Measurements from ENCODE around the gene SPINK5. TPM values are rescaled to one million over a fixed set of nuclear protein-coding genes. Genes with fewer than 3 reads are reported as not detected.

Gene SPINK5
- total and polyA plus RNA-seq, 11 donors, result 0.16 to 2.3 (median 0.54) TPM; not detected in 2

DNA sequence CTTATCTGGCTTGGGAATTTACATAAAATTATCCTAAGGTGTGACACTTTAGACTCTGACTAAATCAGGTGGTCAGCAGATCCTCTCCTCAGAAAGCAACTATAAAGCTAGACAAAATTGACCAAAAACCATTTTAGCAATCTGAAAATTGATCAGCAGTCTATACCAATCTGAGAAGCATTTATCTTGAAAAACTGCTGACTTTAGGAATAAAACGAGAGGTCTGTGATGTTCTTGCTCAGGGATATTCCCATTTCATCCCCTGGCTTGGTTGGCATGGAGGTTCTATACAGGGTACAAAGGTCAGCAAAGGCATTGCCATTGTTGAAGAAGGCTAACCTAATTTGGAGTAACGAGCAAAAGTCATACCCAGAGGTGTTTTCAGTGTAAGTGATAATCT lies 11.7 kb downstream of the SPINK5 start:
- DNase-seq (no peak), ATAC-seq (no peak)
- TF ChIP-seq POLR2A (IDR thresholded peaks at IDR 0.05) (no peak), CTCF (IDR thresholded peaks at IDR 0.05) (no peak)
- no peaks in the 10 kb centered on the region for H3K36me3 ChIP-seq
- H3K9me3 ChIP-seq, result peaks cover 0 to 27% (median 8%) of the 10 kb centered on the region in 12 donors
- H3K4me3 ChIP-seq, result no peak overlapping the region
- 81 to 95% (median 85%) methylated on average over 2 of the region's 2 CpGs for WGBS, 4 donors
- no peaks in the 10 kb centered on the region for H3K4me1 ChIP-seq
- no peaks in the 10 kb centered on the region for H3K27me3 ChIP-seq
- intact Hi-C loops (cut with DNase I), result no loop called here
- H3K27ac ChIP-seq, result no peak overlapping the region

- TF ChIP-seq CTCF (IDR thresholded peaks at IDR 0.05) (no peak), POLR2A (IDR thresholded peaks at IDR 0.05) (no peak)
- Histone ChIP-seq H3K9me3 (peaks cover 0 to 14% (median 0%) of the 10 kb centered on the region in 12 donors), H3K4me3 (no peak overlapping the region), H3K27ac (no peak overlapping the region), H3K4me1 (no peaks in the 10 kb centered on the region), H3K36me3 (no peaks in the 10 kb centered on the region), H3K27me3 (no peaks in the 10 kb centered on the region)
- 76 to 89% (median 84%) methylated on average over 1 of the region's 1 CpG for WGBS, 4 donors
- intact Hi-C loops (cut with DNase I), result no loop called here
- ATAC-seq (no peak), DNase-seq (no peak)
Observed at GRCh38 chr5:148083203-148083602, 19.4 kb downstream of the SPINK5 start.

GRCh38 chr5:148084269-148084668 lies 20.5 kb downstream of the SPINK5 start:
- no peak overlapping the region for H3K4me3 ChIP-seq
- no peak for ATAC-seq
- peaks cover 0 to 13% (median 0%) of the 10 kb centered on the region in 12 donors for H3K9me3 ChIP-seq
- DNase-seq, result no peak
- intact Hi-C loops (cut with DNase I), result no loop called here
- no peaks in the 10 kb centered on the region for H3K4me1 ChIP-seq
- H3K27me3 ChIP-seq, result no peaks in the 10 kb centered on the region
- H3K36me3 ChIP-seq, result no peaks in the 10 kb centered on the region
- no peak for TF ChIP-seq CTCF (IDR thresholded peaks at IDR 0.05)
- no peak for TF ChIP-seq POLR2A (IDR thresholded peaks at IDR 0.05)
- no peak overlapping the region for H3K27ac ChIP-seq
- WGBS, 4 donors, result 73 to 76% (median 75%) methylated on average over 2 of the region's 2 CpGs

DNA sequence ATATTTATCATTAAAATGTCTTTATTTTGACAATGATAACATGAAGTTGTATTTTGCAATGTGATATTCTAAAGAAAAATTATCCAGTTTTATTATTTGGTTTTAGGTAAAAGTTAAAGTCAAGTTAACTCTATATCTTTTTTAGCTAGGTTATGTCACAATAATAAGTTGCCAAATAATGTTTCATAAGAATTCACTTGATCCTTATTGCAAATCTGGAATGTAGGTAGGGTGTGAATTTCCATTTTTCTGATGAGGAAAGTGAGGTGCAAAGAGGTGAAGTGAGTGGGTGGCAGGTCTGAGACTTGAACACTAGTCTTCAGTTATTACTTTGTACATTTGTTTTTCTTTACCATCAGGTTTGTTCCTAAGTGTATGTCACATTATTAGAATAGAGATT lies 21.5 kb downstream of the SPINK5 start:
- Histone ChIP-seq H3K36me3 (no peaks in the 10 kb centered on the region), H3K4me3 (no peak overlapping the region), H3K27me3 (no peaks in the 10 kb centered on the region), H3K4me1 (no peaks in the 10 kb centered on the region), H3K9me3 (peaks cover 0 to 13% (median 0%) of the 10 kb centered on the region in 12 donors), H3K27ac (no peak overlapping the region)
- ATAC-seq (no peak), DNase-seq (no peak)
- no peak for TF ChIP-seq POLR2A (IDR thresholded peaks at IDR 0.05)
- no peak for TF ChIP-seq CTCF (IDR thresholded peaks at IDR 0.05)
- intact Hi-C loops (cut with DNase I), result no loop called here
